ENCODE results near the gene FOXO4.

GRCh38 chrX:71128166-71128833 is 32.6 kb downstream of the FOXO4 start:
- TF ChIP-seq POLR2A (IDR thresholded peaks at IDR 0.05), result no peak
- no peak for TF ChIP-seq CTCF (IDR thresholded peaks at IDR 0.05)
